ENCODE measurements around the gene MSI2.

Gene MSI2

DNA sequence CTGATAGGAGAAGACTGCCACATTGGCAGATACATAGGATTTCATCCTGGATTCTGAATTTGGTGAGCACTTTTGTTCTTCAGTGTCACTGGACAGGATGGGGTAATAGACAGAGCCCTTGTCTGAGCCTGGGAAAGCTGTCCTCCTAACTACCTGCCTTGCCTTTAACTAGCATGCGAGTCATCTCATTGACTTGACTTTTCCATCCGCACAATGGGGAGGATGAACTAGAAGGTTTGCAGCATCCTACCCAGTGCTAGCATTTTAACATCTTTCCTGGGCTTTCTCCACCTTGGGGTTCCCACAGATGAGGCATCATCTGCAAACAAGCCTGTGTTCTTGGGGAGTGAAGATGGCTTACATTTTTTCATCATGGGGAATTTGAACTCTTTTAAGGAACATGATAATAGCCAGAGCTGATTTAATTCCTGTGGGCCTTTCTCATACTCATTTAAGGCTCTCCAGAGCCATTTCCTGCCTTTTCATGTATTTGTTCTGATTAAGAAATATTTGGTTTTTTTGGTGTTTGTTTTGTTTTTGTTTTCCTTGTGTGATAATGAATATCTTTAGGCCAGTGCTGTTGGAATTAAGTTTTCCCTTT is 139.5 kb downstream of the MSI2 start:
- DNase-seq (ENCODE audit: insufficient read length): no peak
- FAIRE-seq: no peak
- TF ChIP-seq POLR2AphosphoS5 (IDR thresholded peaks at IDR 0.05; ENCODE audit: low read depth, low read length) (no peak), POLR2A (IDR thresholded peaks at IDR 0.05; ENCODE audit: low read depth, low read length) (no peak), TAF1 (IDR thresholded peaks at IDR 0.05; ENCODE audit: borderline replicate concordance, low read depth, low read length) (no peak)

DNA sequence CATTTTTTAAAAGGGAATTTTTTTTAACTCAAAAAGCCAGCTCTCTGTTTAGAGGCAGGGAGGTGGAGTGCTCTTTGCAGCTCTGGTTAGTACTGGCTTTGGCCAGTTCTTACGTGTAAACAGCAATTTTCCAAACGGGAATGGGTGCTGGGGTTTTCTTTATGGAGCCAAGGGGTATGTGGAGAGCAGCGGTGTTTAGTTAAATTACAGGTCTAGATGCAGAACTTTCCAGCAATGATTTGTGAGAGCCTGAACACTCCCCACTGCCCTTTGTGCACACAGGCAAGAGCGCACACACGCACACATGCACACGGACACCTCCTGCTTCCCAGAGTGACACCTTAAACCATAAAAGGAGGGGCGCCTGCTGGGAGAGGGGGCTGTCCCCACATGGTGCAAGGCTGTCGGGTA is 140.2 kb downstream of the MSI2 start:
- TF ChIP-seq POLR2AphosphoS5 (IDR thresholded peaks at IDR 0.05; ENCODE audit: low read depth, low read length) (no peak), POLR2A (IDR thresholded peaks at IDR 0.05; ENCODE audit: low read depth, low read length) (no peak), TAF1 (IDR thresholded peaks at IDR 0.05; ENCODE audit: borderline replicate concordance, low read depth, low read length) (no peak)
- DNase-seq (ENCODE audit: insufficient read length) (no peak), FAIRE-seq (no peak)

DNA sequence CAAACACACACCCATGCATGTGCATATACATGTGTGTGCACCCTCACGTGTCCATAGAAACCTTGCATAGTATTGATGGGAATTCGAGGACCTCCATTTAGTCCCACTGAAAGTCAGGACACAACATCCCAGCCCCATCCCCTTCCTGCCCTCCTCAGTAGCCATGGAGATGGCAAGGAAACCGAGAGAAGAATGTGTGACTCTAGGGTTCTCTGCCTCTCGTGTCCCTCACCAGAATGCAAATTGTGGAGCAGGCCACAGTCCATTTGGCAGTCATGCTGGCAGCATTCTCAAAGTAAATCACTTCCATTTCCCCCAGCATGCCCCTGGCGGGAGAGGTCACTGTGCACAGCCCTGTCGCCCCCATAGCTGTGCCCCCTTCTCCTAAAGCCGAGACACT is 141.1 kb downstream of the MSI2 start:
- no peak for TF ChIP-seq POLR2AphosphoS5 (IDR thresholded peaks at IDR 0.05; ENCODE audit: low read depth, low read length)
- TF ChIP-seq TAF1 (IDR thresholded peaks at IDR 0.05; ENCODE audit: borderline replicate concordance, low read depth, low read length): no peak
- TF ChIP-seq POLR2A (IDR thresholded peaks at IDR 0.05; ENCODE audit: low read depth, low read length): no peak
- FAIRE-seq (no peak), DNase-seq (ENCODE audit: insufficient read length) (no peak)

DNA sequence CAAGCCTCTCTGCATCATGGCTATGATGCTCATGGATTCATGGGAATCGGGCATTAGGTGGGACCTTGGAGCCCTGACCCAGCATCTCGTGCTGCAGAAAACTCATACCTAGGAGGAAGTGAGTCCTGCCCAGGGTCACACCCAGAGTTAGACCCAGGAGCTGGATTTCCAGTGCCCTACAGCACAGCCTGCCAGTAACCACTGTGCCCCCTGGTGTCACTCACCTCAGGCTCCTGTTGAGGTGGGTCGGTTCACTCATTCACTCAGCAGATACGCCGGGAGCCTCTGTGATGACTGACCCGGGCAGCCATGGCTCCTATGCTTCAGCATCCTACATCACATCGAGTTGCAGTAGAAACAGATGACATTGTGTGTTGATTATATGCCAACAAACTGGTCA is 143.4 kb downstream of the MSI2 start:
- DNase-seq (ENCODE audit: insufficient read length) (no peak), FAIRE-seq (no peak)
- TF ChIP-seq POLR2AphosphoS5 (IDR thresholded peaks at IDR 0.05; ENCODE audit: low read depth, low read length): no peak

DNA sequence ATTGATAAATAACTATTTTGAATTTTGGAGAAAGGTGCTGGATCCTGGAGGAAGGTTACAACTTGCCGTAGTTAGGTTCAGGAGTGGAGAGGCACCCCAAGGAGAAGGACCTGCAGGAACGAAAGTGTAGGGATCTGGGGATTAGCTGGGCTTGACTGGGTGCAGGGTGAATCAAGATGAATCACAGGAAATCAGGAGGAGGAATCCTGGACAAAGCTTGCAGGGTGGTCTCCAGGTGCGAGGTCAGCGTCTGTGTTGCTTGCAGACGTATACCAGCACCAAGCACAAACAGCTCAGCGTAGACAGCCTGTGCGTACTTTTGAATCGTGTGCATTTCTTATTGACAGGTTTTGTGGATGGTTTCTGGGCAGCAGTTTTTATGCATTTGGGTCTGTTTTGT is 144.3 kb downstream of the MSI2 start:
- FAIRE-seq (no peak), DNase-seq (ENCODE audit: insufficient read length) (no peak)
- TF ChIP-seq POLR2AphosphoS5 (IDR thresholded peaks at IDR 0.05; ENCODE audit: low read depth, low read length) (no peak), TAF1 (IDR thresholded peaks at IDR 0.05; ENCODE audit: borderline replicate concordance, low read depth, low read length) (no peak), POLR2A (IDR thresholded peaks at IDR 0.05; ENCODE audit: low read depth, low read length) (no peak)

DNA sequence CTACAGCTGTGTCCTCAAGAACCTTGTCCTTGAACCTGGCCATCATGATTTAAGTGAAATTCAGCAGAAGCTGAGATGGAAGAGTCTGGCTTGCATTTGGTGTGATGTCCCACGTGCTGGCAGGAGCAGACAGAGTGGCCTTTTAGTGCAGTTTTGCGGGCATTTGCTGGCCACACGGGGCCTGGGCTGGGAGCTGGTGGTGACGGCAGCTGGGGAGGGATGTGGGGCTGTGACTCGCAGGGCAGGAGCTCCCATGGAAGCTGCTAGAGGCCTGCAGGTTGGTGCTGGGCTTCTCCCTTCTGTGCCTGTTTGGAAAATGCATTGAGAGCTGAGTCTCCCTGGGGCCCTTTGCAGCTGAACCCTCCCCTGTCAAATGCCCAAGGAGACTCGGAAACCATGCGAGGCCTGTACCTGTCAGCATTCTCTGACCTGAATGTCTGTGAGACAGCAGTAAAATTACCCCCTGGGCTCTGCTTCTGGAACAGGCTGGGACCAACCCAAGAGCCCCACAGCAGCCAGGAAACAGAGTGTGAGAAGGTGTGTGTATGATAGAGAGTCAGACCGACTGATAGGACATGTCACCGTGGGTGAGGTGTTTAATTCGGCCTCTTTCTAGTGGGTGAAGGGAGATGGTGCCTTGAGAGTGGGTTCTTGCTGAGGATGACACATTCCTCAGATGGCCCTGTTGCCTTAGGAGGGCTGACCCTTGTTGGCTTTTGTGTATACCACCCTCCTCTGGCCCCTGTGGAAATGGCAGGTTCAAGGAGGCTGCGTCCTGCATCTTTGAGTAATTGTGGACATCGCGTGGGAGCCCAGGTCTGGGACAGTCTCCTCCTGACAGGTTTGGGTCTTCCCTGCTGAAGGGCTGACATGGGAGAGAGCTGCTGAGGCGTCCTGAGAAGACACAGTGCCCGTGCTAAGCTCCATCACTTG is 145.5 kb downstream of the MSI2 start:
- FAIRE-seq (no peak), DNase-seq (ENCODE audit: insufficient read length) (no peak)
- TF ChIP-seq POLR2AphosphoS5 (IDR thresholded peaks at IDR 0.05; ENCODE audit: low read depth, low read length) (no peak), TAF1 (IDR thresholded peaks at IDR 0.05; ENCODE audit: borderline replicate concordance, low read depth, low read length) (no peak), POLR2A (IDR thresholded peaks at IDR 0.05; ENCODE audit: low read depth, low read length) (no peak)

DNA sequence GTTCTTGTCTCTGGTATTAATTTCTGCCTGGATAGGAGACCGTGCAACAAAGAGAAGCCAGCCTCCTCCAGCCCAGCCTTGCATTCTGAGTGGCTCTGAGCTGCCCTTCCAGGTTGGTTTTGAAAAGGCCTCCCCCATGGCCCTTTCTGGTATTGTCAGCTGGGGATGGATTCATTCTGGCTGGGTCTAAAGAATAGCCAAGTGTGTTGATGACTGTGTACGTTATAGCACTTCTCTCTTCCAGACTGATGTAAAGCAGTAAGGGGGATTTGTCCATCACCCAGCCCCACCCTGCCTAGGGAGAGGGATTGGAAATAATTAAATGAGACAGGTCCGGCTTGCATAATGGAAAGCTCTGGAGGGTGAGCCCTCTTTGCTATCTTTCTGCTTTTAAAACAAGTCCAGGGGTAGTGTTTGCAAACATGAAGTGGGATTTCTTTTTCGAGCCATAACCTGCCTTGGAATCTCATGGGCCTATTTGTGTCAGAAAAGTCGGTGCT is 146.4 kb downstream of the MSI2 start:
- TF ChIP-seq POLR2A (IDR thresholded peaks at IDR 0.05; ENCODE audit: low read depth, low read length): no peak
- TF ChIP-seq TAF1 (IDR thresholded peaks at IDR 0.05; ENCODE audit: borderline replicate concordance, low read depth, low read length): no peak
- no peak for TF ChIP-seq POLR2AphosphoS5 (IDR thresholded peaks at IDR 0.05; ENCODE audit: low read depth, low read length)
- FAIRE-seq (no peak), DNase-seq (ENCODE audit: insufficient read length) (no peak)

DNA sequence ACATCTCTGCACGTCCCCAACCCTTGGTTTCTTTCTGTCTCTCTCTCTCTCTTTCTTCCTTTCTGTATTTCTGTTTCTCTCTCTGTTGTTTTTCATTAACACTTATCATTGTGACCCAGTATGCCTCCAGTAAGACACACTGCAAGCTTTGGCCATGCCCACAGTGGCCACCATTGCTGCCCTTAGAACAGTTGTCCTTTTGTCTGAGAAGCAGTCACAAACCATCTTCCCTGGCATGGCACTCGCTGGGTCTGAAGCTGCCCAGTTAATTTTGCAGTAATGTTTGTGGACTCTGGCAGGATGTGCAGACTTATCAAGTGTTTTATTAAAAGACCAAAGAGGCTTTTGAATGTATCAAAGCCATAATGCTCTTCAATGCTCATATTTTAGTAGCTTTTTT is 146.9 kb downstream of the MSI2 start:
- no peak for DNase-seq (ENCODE audit: insufficient read length)
- FAIRE-seq: no peak
- TF ChIP-seq POLR2AphosphoS5 (IDR thresholded peaks at IDR 0.05; ENCODE audit: low read depth, low read length) (no peak), TAF1 (IDR thresholded peaks at IDR 0.05; ENCODE audit: borderline replicate concordance, low read depth, low read length) (no peak), POLR2A (IDR thresholded peaks at IDR 0.05; ENCODE audit: low read depth, low read length) (no peak)

DNA sequence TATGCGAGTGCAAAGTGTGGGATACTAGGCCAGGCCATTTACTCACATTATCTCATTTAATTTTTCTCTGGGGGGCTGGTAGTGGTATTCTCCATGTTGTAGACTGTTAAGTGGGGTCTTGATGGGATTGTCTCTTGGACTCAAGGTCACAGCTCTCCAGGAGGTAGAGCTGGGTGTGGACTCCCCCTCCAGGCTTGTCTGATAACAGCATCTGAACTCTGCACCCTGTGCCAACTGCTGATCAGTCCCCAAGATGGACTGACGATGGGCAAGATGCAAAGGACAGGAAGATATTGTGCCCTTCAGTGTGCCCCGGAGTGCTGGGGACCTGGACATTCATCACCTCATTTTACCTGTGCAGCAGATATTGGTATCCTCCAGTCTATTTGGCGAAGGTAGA is 147.8 kb downstream of the MSI2 start:
- TF ChIP-seq POLR2A (IDR thresholded peaks at IDR 0.05; ENCODE audit: low read depth, low read length) (no peak), TAF1 (IDR thresholded peaks at IDR 0.05; ENCODE audit: borderline replicate concordance, low read depth, low read length) (no peak), POLR2AphosphoS5 (IDR thresholded peaks at IDR 0.05; ENCODE audit: low read depth, low read length) (no peak)
- no peak for FAIRE-seq
- no peak for DNase-seq (ENCODE audit: insufficient read length)

DNA sequence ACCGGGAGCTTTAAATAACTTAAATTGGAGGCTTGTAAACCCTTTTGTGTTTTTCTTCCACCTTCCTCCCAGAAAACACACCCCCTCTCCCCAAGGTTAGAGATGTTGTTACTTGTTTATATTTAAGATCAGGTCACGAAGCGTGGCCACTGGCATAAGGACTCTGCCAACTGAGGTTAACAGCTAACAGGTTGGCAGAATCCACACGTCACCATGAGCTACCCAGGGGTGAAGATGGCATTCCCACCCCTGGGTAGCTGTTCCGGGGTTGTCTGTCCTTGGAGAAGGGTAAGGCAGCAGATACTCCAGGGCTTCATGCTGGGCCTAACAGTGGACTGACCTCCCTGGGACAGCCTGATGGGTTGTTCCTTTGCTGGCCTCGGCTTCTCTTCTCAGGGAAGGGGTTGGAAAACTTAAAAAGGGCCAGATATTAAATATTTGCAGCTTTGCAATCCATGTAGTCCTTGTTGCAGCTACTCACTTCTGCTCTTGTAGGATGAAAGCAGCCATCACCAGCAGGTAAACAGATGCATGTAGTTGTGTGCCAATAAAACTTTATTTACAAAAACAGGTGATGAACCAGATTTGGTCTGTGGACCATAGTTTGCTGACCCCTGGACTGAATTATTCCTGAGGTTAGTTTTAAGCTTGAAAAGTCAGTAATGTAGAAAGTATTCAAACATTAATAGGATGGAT is 148.6 kb downstream of the MSI2 start:
- TF ChIP-seq POLR2A (IDR thresholded peaks at IDR 0.05; ENCODE audit: low read depth, low read length) (no peak), TAF1 (IDR thresholded peaks at IDR 0.05; ENCODE audit: borderline replicate concordance, low read depth, low read length) (no peak), POLR2AphosphoS5 (IDR thresholded peaks at IDR 0.05; ENCODE audit: low read depth, low read length) (no peak)
- FAIRE-seq: no peak
- no peak for DNase-seq (ENCODE audit: insufficient read length)

DNA sequence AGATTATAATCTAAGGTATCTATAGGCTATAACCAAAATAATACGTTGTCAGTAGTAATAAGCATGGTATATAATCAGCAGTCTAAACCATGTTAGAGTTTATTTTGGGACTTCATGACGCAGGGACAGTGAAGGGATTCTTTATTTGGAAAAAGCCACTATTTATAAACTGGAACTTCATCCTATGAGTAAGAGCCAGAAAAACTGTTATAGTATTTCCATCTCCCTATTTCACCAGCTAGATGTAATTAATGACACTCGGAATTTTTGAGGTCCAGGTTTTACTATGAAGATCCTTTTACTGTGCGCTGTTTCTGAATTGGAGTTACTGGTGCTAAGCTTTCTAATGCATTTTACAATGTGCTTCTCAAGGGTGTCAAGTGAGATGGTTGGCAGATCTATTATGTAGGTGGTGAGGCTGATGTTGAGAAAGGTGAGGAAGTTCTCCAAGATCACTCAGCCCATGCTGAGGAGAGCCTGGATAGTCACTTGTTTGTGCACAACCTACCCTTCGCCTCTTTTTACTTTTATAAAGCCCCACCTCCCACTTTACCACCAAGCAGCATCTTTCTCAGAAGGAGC is 149.3 kb downstream of the MSI2 start:
- FAIRE-seq (no peak), DNase-seq (ENCODE audit: insufficient read length) (no peak)
- no peak for TF ChIP-seq POLR2A (IDR thresholded peaks at IDR 0.05; ENCODE audit: low read depth, low read length)
- no peak for TF ChIP-seq POLR2AphosphoS5 (IDR thresholded peaks at IDR 0.05; ENCODE audit: low read depth, low read length)
- no peak for TF ChIP-seq TAF1 (IDR thresholded peaks at IDR 0.05; ENCODE audit: borderline replicate concordance, low read depth, low read length)
